ENCODE measurements around the gene SORCS2.

DNA sequence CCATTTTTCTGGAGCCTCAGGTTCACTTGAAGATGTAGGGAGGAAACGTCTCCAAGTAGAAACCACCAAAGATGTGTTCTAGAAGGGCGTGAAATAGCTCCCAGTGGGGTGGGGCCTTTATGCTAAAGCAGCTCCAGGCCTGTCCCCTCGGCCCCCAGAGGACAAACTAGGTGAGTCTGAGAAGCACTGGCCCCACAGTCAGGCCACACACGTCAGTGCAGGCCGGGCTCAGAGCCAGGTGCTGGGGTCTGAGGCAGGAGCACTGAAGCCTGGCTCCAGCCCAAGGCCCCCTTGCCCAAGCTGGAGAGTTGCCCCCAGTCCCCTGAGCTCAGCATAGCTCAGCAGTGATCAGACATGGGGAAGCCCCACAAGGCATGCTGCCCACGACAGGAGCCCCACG lies 337.7 kb downstream of the SORCS2 start:
- no peak for TF ChIP-seq POLR2A (IDR thresholded peaks at IDR 0.05)
- TF ChIP-seq CTCF (IDR thresholded peaks at IDR 0.05), result no peak
- TF ChIP-seq POLR2AphosphoS5 (IDR thresholded peaks at IDR 0.05), result no peak

Measured in breast epithelium (tissue), 3 donors.